ENCODE results near the gene KRT83.

The KRT83 gene

GRCh38 chr12:52343550-52343949 lies 22.4 kb upstream of the KRT83 start:
- Histone ChIP-seq H3K4me3 (ENCODE audit: low read length in 2 of 2) (no peak overlapping the region), H3K4me1 (ENCODE audit: control insufficient read depth, insufficient read depth, low read length) (no peaks in the 10 kb centered on the region), H3K9ac (ENCODE audit: low read length in 2 of 2) (no peak overlapping the region), H3K27me3 (ENCODE audit: control insufficient read depth in 1 of 2, insufficient read depth in 2 of 2, low read length in 2 of 2) (peaks cover 0 to 5% of the 10 kb centered on the region in 2 donors), H3K9me3 (ENCODE audit: control insufficient read depth in 2 of 2, low read length in 2 of 2) (peaks cover 8 to 11% of the 10 kb centered on the region in 2 donors), H3K27ac (ENCODE audit: low read length) (no peak overlapping the region), H3K36me3 (ENCODE audit: control insufficient read depth in 2 of 2, insufficient read depth in 2 of 2, low read length in 2 of 2) (no peaks in the 10 kb centered on the region)

DNA sequence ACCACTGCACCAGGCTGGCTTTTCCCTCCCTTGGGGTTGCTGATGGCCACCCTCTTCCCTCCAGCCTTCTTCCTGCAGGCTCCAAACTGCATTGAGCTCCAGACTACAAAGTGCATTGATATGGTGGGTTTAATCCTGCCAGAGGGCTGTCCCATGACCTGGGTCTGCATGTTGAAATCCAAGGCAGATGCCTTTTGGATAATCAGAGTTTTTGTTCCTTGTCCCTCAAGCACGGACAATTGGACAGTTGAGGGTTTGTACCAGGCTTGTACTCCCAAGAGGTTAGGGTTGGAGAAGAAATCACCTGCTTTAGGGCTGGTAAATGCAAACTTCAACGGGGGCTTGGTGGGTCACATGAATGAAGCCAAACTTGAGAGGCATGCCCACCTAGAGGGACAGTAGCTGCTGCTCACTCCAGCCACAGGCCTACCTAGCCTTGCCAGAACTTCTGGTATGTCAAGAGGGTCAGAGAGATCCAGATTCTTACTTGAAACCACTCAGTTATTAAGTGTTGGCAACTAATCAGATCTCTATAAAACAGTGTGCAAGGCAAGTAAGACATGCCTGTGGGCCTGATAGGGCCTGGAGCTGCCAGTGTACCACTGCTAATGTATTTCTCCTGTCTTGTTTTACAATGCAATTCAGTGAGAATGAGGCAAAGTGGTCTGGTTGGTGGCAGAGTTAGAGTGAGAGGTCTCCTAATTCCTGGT lies 21.7 kb upstream of the KRT83 start:
- Histone ChIP-seq H3K9me3 (ENCODE audit: control insufficient read depth in 2 of 2, low read length in 2 of 2) (peaks cover 8 to 11% of the 10 kb centered on the region in 2 donors), H3K36me3 (ENCODE audit: control insufficient read depth in 2 of 2, insufficient read depth in 2 of 2, low read length in 2 of 2) (no peaks in the 10 kb centered on the region), H3K27ac (ENCODE audit: low read length) (no peak overlapping the region), H3K4me1 (ENCODE audit: control insufficient read depth, insufficient read depth, low read length) (no peaks in the 10 kb centered on the region), H3K27me3 (ENCODE audit: control insufficient read depth in 1 of 2, insufficient read depth in 2 of 2, low read length in 2 of 2) (peaks cover 0 to 5% of the 10 kb centered on the region in 2 donors), H3K4me3 (ENCODE audit: low read length in 2 of 2) (no peak overlapping the region), H3K9ac (ENCODE audit: low read length in 2 of 2) (no peak overlapping the region)

GRCh38 chr12:52341066-52341580 lies 19.9 kb upstream of the KRT83 start:
- Histone ChIP-seq H3K9ac (ENCODE audit: low read length in 2 of 2) (no peak overlapping the region), H3K4me3 (ENCODE audit: low read length in 2 of 2) (no peak overlapping the region), H3K27me3 (ENCODE audit: control insufficient read depth in 1 of 2, insufficient read depth in 2 of 2, low read length in 2 of 2) (peaks cover 0 to 5% of the 10 kb centered on the region in 2 donors), H3K9me3 (ENCODE audit: control insufficient read depth in 2 of 2, low read length in 2 of 2) (peaks cover 8 to 15% of the 10 kb centered on the region in 2 donors), H3K36me3 (ENCODE audit: control insufficient read depth in 2 of 2, insufficient read depth in 2 of 2, low read length in 2 of 2) (no peaks in the 10 kb centered on the region), H3K27ac (ENCODE audit: low read length) (no peak overlapping the region), H3K4me1 (ENCODE audit: control insufficient read depth, insufficient read depth, low read length) (no peaks in the 10 kb centered on the region)

DNA sequence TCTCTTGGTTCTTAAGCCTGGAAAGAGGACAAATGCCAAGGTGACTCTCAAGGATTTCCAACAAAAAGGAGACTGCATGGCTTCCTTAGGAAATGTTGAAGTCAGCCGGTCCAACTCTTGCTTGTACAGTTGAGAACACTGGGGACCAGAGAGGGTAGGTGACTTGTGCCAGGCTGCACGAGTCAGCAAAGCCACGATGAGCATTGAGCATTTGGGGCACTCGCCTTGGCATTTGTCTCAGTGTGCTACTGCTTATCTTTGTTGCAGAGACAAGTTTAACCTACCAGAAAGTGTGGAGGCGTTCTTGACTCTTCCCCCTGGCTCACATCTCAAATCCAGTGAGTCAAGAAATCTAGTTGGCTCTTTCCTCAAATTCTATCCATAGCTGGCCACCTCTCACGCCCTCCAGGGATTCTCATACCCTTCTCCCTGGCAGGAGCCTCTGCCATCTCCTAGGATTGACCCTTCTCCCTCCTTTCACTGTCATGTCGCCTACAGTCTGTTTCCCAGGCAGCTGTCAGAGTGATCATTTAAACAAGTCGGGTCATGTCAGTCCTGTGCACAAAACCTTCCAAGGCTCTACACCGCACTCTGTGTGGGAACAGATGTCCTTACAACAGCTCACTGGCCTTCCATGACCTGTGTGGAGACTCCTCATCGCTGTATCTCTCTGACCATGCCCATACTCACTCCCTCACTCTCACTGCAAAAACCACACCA lies 17.2 kb upstream of the KRT83 start:
- H3K9me3 ChIP-seq (ENCODE audit: control insufficient read depth in 2 of 2, low read length in 2 of 2), result peaks cover 4 to 17% of the 10 kb centered on the region in 2 donors
- H3K36me3 ChIP-seq (ENCODE audit: control insufficient read depth in 2 of 2, insufficient read depth in 2 of 2, low read length in 2 of 2), result no peaks in the 10 kb centered on the region
- no peak overlapping the region for H3K9ac ChIP-seq (ENCODE audit: low read length in 2 of 2)
- no peak overlapping the region for H3K27ac ChIP-seq (ENCODE audit: low read length)
- no peak overlapping the region for H3K4me3 ChIP-seq (ENCODE audit: low read length in 2 of 2)
- peaks cover 0 to 5% of the 10 kb centered on the region in 2 donors for H3K27me3 ChIP-seq (ENCODE audit: control insufficient read depth in 1 of 2, insufficient read depth in 2 of 2, low read length in 2 of 2)
- no peaks in the 10 kb centered on the region for H3K4me1 ChIP-seq (ENCODE audit: control insufficient read depth, insufficient read depth, low read length)

DNA sequence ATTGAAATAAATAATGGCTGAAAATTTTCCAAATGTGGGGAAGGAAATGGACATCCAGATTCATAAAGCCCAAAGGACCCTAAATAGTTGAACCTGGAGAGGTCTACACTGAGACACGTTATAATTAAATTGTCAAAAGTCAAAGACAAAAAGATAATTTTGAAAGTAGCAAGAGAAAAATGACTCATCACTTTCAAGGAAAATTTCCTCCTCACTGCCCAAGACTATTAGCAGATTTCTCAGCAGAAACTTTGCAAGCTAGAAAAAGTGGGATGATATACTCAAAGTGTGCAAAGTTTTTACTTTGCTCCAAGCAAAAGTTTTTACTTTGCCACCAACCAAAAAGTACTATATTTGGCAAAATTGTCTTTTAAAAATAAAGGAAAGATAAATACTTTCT lies 15.9 kb upstream of the KRT83 start:
- no peak overlapping the region for H3K4me3 ChIP-seq (ENCODE audit: low read length in 2 of 2)
- no peaks in the 10 kb centered on the region for H3K4me1 ChIP-seq (ENCODE audit: control insufficient read depth, insufficient read depth, low read length)
- H3K9me3 ChIP-seq (ENCODE audit: control insufficient read depth in 2 of 2, low read length in 2 of 2), result peaks cover 0 to 9% of the 10 kb centered on the region in 2 donors
- H3K27ac ChIP-seq (ENCODE audit: low read length), result no peak overlapping the region
- no peaks in the 10 kb centered on the region for H3K36me3 ChIP-seq (ENCODE audit: control insufficient read depth in 2 of 2, insufficient read depth in 2 of 2, low read length in 2 of 2)
- H3K9ac ChIP-seq (ENCODE audit: low read length in 2 of 2), result no peak overlapping the region
- H3K27me3 ChIP-seq (ENCODE audit: control insufficient read depth in 1 of 2, insufficient read depth in 2 of 2, low read length in 2 of 2), result no peaks in the 10 kb centered on the region

- Histone ChIP-seq H3K27ac (ENCODE audit: low read length) (no peak overlapping the region), H3K4me1 (ENCODE audit: control insufficient read depth, insufficient read depth, low read length) (no peaks in the 10 kb centered on the region), H3K9me3 (ENCODE audit: control insufficient read depth in 2 of 2, low read length in 2 of 2) (peaks cover 0 to 9% of the 10 kb centered on the region in 2 donors), H3K9ac (ENCODE audit: low read length in 2 of 2) (no peak overlapping the region), H3K27me3 (ENCODE audit: control insufficient read depth in 1 of 2, insufficient read depth in 2 of 2, low read length in 2 of 2) (no peaks in the 10 kb centered on the region), H3K4me3 (ENCODE audit: low read length in 2 of 2) (no peak overlapping the region), H3K36me3 (ENCODE audit: control insufficient read depth in 2 of 2, insufficient read depth in 2 of 2, low read length in 2 of 2) (no peaks in the 10 kb centered on the region)
Measured at GRCh38 chr12:52336641-52337040, 15.4 kb upstream of the KRT83 start.

GRCh38 chr12:52335598-52336262 lies 14.5 kb upstream of the KRT83 start:
- no peak overlapping the region for H3K9ac ChIP-seq (ENCODE audit: low read length in 2 of 2)
- no peaks in the 10 kb centered on the region for H3K36me3 ChIP-seq (ENCODE audit: control insufficient read depth in 2 of 2, insufficient read depth in 2 of 2, low read length in 2 of 2)
- H3K4me3 ChIP-seq (ENCODE audit: low read length in 2 of 2), result no peak overlapping the region
- no peak overlapping the region for H3K27ac ChIP-seq (ENCODE audit: low read length)
- H3K9me3 ChIP-seq (ENCODE audit: control insufficient read depth in 2 of 2, low read length in 2 of 2), result peaks cover 0 to 9% of the 10 kb centered on the region in 2 donors
- no peaks in the 10 kb centered on the region for H3K4me1 ChIP-seq (ENCODE audit: control insufficient read depth, insufficient read depth, low read length)
- H3K27me3 ChIP-seq (ENCODE audit: control insufficient read depth in 1 of 2, insufficient read depth in 2 of 2, low read length in 2 of 2), result peaks cover 0 to 3% of the 10 kb centered on the region in 2 donors

- no peaks in the 10 kb centered on the region for H3K36me3 ChIP-seq (ENCODE audit: control insufficient read depth in 2 of 2, insufficient read depth in 2 of 2, low read length in 2 of 2)
- no peaks in the 10 kb centered on the region for H3K4me1 ChIP-seq (ENCODE audit: control insufficient read depth, insufficient read depth, low read length)
- peaks cover 0 to 5% of the 10 kb centered on the region in 2 donors for H3K27me3 ChIP-seq (ENCODE audit: control insufficient read depth in 1 of 2, insufficient read depth in 2 of 2, low read length in 2 of 2)
- no peak overlapping the region for H3K27ac ChIP-seq (ENCODE audit: low read length)
- H3K9me3 ChIP-seq (ENCODE audit: control insufficient read depth in 2 of 2, low read length in 2 of 2), result peaks cover 0 to 9% of the 10 kb centered on the region in 2 donors
- no peak overlapping the region for H3K4me3 ChIP-seq (ENCODE audit: low read length in 2 of 2)
- H3K9ac ChIP-seq (ENCODE audit: low read length in 2 of 2), result no peak overlapping the region
Measured at GRCh38 chr12:52334185-52334584, 13.0 kb upstream of the KRT83 start.

- H3K9ac ChIP-seq (ENCODE audit: low read length in 2 of 2), result no peak overlapping the region
- H3K27ac ChIP-seq (ENCODE audit: low read length), result no peak overlapping the region
- H3K4me1 ChIP-seq (ENCODE audit: control insufficient read depth, insufficient read depth, low read length), result no peaks in the 10 kb centered on the region
- peaks cover 0 to 9% of the 10 kb centered on the region in 2 donors for H3K9me3 ChIP-seq (ENCODE audit: control insufficient read depth in 2 of 2, low read length in 2 of 2)
- H3K36me3 ChIP-seq (ENCODE audit: control insufficient read depth in 2 of 2, insufficient read depth in 2 of 2, low read length in 2 of 2), result no peaks in the 10 kb centered on the region
- peaks cover 0 to 5% of the 10 kb centered on the region in 2 donors for H3K27me3 ChIP-seq (ENCODE audit: control insufficient read depth in 1 of 2, insufficient read depth in 2 of 2, low read length in 2 of 2)
- no peak overlapping the region for H3K4me3 ChIP-seq (ENCODE audit: low read length in 2 of 2)
Measured at GRCh38 chr12:52333321-52333720, 12.1 kb upstream of the KRT83 start.

- H3K9ac ChIP-seq (ENCODE audit: low read length in 2 of 2), result no peak overlapping the region
- H3K36me3 ChIP-seq (ENCODE audit: control insufficient read depth in 2 of 2, insufficient read depth in 2 of 2, low read length in 2 of 2), result no peaks in the 10 kb centered on the region
- H3K4me3 ChIP-seq (ENCODE audit: low read length in 2 of 2), result no peak overlapping the region
- no peak overlapping the region for H3K27ac ChIP-seq (ENCODE audit: low read length)
- no peaks in the 10 kb centered on the region for H3K4me1 ChIP-seq (ENCODE audit: control insufficient read depth, insufficient read depth, low read length)
- H3K9me3 ChIP-seq (ENCODE audit: control insufficient read depth in 2 of 2, low read length in 2 of 2), result peaks cover 0 to 9% of the 10 kb centered on the region in 2 donors
- peaks cover 0 to 5% of the 10 kb centered on the region in 2 donors for H3K27me3 ChIP-seq (ENCODE audit: control insufficient read depth in 1 of 2, insufficient read depth in 2 of 2, low read length in 2 of 2)
Measured at GRCh38 chr12:52332381-52332780, 11.2 kb upstream of the KRT83 start.

Measured in stomach smooth muscle (tissue), 2 donors.